GM18907 (cell line): ENCODE measurements around the gene SLC28A1.

Experiments
- ATAC-seq: cut with Tn5 transposase; IDR thresholded peaks from one replicate; pipeline ENCODE4 v1.9.1; 2021; ENCODE audit warnings: mild to moderate bottlenecking, moderate library complexity; ENCODE audit not compliant: unreplicated experiment

SLC28A1 gene

DNA sequence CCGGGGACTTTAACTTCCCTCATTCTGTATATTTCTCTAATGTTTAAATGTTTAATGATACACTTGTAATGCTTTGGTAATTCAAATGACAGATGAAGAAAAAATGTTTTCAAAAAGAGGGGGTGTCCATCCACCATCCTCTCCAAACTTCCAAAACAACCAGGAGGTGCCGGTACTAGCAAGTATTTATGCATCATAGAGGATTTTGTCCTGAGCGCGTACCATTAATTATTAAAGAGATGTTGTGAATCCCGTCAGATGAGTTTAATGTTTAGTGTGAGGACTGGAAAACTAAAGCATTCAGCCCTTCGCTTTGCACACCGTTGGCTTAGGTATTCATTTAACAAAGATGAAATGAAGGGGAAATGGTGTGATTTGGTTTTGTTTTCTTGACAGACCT lies 1.3 kb downstream of the SLC28A1 start:
- no peak for ATAC-seq

DNA sequence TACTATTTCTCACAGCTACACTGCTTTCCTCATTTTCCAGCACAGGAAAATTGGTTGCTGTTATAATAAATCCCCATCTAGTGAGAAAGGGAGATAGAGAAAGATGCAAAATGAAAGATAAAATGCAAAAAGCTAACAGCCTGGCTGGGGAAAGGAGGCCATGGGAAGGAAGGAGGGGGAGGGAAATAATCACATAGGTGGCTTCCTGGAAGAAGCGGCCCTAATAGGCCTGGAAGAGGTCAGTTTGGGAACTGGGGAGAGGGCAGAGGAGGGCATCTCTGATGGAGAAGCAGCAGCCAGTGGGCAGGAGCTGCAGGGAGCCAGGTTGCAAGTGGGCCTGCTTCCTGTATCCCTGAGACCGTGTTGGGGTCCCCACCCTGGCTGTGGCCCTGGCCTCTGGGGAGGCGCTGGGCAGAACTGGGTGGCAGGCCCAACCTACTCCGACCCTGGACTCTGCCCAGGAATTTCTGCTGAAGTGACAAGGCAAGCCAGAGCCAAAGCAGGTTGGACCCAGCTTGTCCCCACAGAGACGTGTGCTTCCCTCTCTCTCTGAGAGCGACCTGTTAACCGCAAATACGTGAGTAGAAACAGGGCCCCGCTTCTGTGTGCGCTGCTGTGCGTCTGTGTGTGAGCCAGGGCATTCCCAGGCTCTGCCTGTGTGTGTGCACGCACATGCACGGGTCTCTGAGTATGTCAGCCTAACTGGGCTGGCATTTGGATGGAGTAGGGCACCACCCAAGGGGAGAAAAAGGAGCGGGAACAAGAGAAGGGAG lies 1.9 kb downstream of the SLC28A1 start:
- no peak for ATAC-seq

DNA sequence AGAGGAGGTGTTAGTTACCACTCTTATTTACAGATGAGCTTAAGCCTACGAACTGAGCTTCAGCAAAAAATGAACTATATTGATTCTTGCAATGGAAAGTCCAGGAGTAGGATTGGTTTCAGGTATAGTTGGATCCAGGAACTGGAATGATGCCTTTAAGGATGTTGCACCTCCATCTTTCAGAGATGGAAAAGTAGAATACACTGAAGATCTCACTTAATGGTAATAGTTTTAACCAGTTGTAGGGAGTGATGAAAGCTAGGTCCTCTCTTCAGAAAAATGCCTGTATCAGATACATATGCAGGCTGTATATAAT lies 2.5 kb downstream of the SLC28A1 start:
- ATAC-seq = no peak

DNA sequence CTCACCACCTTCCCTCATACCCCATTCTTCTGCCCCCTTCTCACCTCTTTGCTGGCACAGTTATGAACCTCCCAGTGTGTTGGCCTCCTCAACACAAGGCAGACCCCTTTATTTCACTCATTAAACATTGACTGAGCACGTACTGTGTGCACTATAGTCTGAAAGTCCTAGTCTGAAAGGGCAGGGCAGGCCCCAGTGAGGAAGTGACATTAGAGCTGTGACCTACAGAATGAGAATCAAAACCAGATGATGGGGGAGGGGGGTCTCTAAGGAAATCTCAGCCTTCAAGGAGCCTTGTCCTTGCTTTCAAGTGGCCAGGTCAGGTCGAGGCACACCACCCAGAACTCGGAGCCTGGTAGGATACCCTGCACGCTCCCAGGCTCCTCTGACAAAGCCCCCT lies 3.5 kb downstream of the SLC28A1 start:
- no peak for ATAC-seq

DNA sequence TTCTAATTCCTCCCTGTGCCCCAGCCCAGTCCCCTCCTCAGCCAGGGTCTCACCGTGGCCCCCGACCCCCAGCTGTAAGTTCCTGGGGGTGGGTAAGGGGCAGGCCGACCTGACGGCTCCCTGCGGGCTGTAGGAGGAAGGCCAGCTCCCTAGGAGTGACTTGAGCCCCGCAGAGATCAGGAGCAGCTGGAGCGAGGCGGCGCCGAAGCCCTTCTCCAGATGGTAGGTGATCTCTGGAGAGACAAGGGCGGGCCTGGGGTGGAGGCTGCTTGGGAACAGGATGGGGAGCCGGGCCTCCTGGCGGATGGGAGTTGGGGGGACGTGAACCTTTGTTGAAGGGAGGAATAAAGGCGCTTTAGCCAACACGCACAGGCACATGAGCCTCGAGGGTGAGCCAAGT lies 4.2 kb downstream of the SLC28A1 start:
- ATAC-seq = no peak

DNA sequence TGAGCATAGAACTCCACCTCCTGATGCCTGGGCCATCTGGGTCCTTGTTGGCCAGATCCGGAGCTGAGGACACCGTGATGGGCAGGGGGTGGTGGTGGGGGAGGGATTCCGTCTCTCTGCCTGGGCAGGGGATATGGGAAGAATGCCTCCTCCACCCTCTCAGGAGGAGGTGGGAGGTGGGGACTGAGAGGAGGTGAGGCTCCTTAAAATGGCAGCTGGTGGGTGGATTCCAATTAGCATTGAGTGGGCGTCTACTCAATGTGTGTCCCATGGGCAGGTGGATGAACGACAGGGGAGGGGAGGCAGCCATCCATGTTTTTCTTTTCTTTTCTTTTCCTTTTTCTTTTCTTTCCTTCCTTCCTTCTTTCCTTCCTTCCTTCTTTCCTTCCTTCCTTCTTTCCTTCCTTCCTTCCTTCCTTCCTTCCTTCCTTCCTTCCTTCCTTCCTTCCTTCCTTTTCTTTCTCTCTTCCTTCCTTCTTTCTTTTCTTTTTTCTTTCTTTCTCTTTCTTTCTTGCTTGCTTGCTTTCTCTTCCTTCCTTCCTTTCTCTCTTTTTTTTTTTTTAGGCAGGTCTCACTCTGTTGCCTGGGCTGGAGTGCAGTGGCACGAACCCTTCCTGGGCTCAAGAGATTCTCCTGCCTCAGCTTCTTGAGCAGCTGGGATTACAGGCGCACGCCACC lies 5.0 kb downstream of the SLC28A1 start:
- no peak for ATAC-seq

DNA sequence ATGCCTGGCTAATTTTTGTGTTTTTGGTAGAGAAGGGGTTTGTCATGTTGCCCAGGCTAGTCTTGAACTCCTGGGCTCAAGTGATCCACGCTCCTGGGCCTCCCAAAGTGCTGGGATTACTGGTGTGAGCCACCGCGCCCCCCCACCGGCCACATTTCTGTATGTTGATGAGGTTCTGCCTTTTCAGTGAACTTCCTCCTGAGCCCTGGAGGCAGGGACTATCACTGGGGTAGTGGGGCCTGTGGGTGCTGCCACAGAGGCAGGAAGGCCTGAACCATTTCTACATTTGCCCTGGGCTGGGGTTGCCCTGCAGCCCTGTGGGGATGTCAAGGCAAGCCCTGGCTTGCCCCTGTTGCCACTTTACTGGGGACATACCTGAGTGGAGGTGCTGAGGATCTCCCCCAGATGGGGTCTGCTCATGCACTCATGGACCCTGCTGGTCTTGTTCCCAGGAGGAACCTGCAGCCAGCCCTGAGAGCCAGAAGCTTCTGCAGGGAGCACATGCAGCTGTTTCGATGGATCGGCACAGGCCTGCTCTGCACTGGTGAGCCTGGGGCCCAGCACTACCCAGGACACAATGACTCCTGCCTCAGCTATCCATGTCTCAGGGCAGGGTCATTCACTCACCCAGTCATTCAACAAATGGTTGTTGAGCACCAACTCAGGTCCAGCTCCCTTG lies 5.7 kb downstream of the SLC28A1 start:
- no peak for ATAC-seq

DNA sequence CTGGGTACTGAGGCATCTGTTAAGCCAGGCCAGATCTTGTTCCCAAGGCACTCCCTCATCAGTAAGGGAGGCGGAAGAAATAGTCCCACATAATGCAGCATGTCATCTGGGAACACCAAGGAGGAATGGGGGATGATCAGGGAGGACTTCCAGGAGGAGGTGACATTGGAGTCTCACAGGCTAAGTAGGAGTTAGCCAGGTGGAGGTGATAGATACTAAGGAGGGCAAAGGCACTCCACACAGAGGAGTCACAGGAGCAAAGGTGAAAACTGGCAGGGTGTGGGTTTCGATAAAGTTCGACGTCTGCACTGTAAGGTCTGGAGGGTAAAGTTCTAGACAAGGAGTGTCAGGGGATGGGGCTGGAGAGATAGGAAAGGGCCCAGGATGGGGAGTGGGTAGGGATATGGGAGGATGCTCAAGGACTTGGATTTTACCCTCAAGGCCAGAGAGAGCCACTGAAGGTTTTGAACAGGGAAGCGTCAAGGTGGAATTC lies 6.3 kb downstream of the SLC28A1 start:
- no peak for ATAC-seq

DNA sequence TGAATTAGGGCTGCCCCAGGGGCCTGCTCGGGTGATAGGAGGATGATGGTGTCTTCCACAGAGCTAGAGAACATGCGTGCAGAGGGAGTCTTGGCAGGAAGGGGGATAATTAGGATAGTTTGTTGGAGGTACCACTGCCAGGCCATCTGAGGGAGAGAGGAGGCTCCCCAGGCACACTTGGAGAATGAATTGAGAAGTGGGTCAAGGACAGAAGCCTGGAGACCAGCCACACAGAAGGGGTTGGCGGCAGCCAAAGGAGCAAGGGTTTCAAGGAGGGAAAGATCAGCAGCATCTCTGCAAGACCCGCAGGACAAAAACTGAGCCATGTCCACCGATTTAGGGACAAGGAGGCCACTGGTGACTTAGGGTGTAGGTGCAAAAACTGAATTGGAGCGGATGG lies 6.9 kb downstream of the SLC28A1 start:
- ATAC-seq = no peak

DNA sequence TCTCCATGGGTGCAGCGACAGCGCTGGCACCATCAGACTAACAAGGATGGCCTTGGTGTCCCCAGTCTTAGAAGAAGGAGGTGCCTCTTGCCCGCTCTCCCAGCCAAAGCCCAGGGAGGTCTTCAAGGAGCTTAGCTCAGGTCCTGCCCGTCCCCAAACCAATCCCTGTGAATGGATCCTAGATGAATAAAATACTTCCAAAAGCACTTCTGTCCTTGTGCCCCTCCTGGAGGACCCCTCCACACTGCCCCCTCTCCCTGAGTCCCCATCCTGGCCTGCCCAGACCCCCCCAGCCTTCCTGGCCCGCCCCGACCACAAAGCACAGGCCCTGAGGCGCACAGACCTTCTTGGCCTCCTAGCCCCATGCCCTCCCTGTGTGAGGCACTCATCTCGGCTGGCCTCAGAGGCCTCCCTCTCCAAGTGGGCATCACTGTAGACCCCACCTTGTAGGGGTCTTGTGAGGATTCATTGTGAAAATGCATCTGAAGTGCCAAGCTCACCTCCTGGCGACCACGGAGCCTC lies 8.4 kb downstream of the SLC28A1 start:
- ATAC-seq = no peak

DNA sequence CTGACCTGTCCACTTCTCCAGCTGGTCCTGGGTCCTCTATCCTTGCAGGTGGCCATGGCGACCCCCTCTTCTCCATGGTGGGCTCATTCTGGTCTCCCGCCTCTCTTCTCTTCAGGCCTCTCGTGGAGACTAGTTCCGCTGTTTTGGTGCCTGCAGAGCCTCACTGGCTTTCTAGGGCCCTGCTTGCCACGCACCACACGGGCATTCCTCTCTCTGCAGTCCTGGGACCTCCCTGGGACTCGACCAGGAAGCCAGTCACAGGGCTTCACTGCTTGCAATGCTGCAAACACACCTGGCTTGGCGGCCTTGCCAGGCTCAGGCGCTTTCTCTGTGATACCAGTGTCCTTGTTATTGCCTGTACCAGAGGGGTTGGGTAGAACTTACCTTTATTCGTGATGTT lies 9.1 kb downstream of the SLC28A1 start:
- ATAC-seq = no peak

DNA sequence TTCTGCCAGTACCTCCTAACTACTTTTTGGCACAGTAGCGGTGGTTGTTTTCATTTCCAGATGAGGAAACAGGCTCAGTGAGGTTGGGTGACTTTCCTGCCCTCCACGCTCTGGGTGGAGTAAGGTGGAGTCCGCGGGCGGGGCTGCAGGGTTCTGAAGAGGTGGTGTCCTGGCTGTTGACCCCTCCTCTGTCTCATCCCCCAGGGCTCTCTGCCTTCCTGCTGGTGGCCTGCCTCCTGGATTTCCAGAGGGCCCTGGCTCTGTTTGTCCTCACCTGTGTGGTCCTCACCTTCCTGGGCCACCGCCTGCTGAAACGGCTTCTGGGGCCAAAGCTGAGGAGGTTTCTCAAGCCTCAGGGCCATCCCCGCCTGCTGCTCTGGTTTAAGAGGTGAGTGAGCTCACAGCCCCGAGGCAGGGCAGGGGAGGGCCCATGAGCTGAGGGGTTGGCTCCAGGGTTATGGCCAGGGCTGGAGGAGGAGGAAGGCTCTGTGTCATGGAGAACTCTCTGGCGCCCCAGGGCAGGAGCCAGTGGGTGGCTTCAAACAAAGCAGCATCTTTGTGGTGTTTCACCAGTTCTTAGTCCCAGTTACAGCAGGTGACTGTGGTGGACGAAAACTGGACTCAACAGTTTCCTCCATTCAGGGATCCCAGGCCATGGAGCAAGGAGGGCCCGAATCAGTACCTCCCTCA lies 10.4 kb downstream of the SLC28A1 start:
- ATAC-seq = no peak

DNA sequence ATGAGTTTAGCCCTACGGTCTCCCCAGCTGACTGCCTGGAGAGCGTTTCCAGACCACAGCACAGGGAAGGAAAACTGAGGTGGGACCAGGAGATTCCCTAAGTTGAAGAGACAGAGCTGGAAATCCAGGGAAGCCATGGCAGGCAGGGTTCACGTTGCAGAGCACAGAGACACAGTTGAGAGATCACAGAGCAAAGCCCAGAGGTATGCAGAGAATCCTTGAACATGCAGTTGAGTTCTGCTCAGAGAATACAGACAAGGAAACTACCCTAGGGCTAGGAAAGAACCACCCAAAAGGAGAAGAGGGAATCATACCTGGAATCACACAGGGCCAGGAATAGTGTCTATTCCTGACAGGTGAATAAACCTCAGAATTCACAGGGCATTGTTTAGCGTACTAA lies 14.3 kb downstream of the SLC28A1 start:
- ATAC-seq = no peak

DNA sequence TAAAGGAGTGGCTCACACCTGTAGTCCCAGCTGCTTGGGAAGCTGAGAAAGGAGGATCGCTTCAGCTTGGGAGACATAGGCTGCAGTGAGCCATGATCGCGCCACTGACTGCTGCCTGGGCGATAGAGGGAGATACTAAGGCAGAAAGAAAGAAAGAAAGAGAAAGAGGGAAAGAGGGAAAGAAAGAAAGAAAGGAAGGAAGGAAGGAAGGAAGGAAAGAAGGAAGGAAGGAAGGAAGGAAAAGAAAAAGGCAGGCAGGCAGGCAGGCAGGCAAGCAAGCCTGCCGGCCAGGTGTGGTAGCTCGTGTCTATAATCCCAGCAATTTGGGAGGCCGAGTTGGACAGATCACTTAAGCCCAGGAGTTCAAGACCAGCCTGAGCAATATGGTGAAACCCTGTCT lies 15.3 kb downstream of the SLC28A1 start:
- no peak for ATAC-seq

DNA sequence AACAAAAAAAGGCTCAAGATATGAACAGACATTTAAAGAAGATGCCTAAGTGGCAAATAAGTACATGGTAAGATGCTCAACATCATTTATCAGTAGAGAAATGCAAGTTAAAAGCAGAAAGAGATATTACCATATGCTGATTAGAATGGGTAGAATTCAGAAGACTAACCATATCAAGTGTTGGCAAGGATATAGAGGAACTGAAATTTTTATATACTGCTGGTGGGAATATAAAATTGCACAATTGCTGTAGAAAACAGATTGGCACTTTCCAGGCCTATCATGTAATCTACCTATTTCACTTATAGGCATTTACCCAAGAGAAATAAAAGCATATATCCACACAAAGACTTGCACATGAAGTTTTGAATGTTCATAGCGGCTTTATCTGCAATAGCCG lies 17.1 kb downstream of the SLC28A1 start:
- no peak for ATAC-seq

DNA sequence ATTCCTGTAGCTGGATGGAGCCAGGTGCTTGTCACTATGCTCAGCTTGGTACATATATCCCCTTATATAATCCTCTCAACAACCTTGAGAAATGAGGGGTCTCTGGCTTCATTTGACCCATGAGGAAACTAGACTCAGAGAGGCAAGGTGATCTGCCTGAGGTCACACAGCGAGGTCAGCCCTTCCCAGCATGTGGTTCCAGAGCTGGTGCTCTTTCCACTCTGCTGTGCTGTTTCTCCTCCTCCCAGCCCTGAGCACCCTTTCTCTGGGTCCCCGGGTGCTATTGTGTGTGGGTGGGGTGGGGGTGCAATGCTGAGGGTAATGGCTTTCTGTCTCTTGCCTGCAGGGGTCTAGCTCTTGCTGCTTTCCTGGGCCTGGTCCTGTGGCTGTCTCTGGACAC lies 19.3 kb downstream of the SLC28A1 start:
- no peak for ATAC-seq

DNA sequence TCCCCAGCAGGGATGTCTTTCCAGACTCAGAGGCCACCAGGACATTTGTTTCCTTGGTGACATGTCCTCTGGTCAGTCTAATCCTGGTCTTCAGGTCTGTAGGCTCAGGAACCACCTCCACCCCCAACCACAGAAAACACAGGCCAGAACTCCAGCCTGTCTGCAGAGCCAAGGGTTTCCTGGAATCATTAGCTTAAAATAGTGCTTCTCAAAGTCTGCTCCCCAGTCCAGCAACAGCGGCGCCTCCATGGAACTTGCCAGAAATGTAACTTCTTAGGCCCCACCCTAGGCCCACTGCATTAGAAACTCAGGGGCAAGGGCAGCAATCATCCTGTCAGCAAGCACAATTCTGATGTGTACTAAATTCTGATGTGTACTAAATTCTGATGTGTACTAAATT lies 20.0 kb downstream of the SLC28A1 start:
- no peak for ATAC-seq

DNA sequence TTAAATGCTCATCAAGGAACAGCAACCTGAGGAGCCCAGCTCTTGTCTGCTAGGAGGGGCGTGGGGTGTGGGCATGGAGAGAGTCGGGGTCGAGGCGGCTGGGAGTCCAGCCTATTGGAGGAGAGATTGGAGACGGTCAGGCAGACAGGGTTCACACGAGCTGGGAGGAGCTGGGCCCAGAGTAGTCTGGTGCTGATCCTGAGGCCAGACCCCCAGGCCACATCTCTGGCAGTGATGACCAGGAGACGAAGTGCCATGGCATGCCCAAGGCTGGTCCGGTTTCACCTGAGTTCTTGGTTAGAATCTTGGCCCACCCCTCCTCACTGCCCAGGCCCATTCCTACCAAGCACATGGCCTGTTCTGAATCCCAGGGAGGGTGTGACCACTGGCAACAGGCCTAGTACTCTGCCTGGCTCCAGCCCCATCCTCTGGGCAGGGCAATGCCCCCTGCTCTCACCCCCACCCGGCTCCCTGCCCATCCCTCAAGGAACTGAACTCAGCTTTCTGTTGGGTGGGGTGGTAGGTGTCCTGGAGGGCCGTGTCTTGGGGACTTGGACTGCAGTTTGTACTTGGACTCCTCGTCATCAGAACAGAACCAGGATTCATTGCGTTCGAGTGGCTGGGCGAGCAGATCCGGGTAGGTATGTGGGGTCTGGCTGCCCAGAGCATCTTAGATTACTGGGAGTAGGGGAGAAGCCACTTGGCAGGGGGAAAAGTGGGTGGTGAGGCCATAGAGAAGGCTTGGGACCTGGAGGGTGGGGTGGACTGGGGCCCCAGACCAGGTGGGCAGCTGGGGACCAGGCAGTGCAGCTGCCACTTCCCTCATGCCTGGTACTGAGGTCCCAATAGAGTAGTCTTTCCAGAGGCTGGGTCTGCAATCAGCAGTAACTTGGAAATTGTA lies 20.8 kb downstream of the SLC28A1 start:
- ATAC-seq = no peak

DNA sequence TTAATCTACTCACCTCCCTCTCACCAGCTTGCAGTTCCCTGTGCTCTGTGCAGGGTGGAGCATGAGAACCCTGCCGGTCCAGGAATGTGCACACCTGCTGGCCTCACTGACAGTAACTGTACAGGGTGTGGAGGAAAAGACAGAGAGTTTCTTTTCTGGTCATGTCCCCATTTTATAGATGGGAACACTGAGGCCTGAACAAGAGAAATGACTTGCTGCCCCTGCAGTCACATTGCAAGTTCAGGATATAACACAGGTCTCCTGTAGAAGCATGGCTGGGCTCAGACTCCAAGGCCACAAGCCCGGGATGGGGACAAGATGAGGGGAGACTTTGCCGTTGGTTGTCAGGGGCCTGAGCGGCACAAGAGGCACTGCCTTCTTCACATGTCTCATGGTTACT lies 23.3 kb downstream of the SLC28A1 start:
- ATAC-seq = no peak

DNA sequence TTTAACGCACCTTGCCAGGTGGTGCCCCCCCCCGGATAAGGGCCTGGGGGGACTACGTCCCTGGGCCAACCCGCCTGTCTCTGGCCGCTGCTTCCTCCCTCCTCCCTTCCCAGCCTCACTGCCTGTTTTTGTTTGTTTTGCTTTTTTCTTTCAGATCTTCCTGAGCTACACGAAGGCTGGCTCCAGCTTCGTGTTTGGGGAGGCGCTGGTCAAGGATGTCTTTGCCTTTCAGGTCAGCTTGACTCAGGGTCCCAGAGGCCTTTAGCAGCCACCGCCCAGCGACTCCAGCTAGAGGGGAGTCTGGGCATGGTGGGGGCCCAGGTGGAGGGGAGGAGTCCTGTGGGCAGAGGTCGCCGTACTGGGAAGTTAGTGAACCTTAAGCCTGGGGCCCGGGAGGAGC lies 24.1 kb downstream of the SLC28A1 start:
- no peak for ATAC-seq
